Breast epithelium (tissue), 3 donors: Measurements from ENCODE around the gene WNT8B.

Source experiments
- CTCF ChIP-seq, 3 donors: fragments of 450-650 bp; IDR thresholded peaks; one replicate each; pipeline ENCODE4 v1.5.1; 2016 to 2017; ENCODE audit warnings: antibody characterized with exemption in 3 of 3, mild to moderate bottlenecking in 3 of 3, moderate library complexity in 3 of 3
- POLR2A ChIP-seq: fragments of 450-650 bp; IDR thresholded peaks from one replicate; pipeline ENCODE4 v1.6.1; 2016; ENCODE audit warnings: antibody characterized with exemption, mild to moderate bottlenecking, moderate library complexity
- POLR2AphosphoS5 ChIP-seq, 3 donors: sonication (generic); formaldehyde crosslinking; IDR thresholded peaks; one replicate each; pipeline ENCODE4 v1.6.1; 2017; ENCODE audit warnings: antibody characterized with exemption in 3 of 3

- peak; percentile 28 to 59 (median 46) for TF ChIP-seq CTCF (IDR thresholded peaks at IDR 0.05)
- no peak for TF ChIP-seq POLR2A
- no peak for TF ChIP-seq POLR2AphosphoS5 (IDR thresholded peaks at IDR 0.05)
These were observed 19.5 kb downstream of the WNT8B start for GRCh38 chr10:100482181-100482833.
